Gastroesophageal sphincter (tissue), 4 donors: Measurements from ENCODE around the gene DYNC2I2. TPM values are rescaled to one million over a fixed set of nuclear protein-coding genes. Genes with fewer than 3 reads are reported as not detected.

Experiments used
- ATAC-seq: fragments of 150-250 bp; one replicate; pipeline ENCODE4 v1.9.1; 2016; ENCODE audit warnings: mild to moderate bottlenecking, moderate library complexity
- H3K27ac ChIP-seq, 4 donors: fragments of 200-600 bp; sonication (generic) in 3 of 4; 1 replicate in 3 of 4; 2 replicates in 1 of 4; pipeline ENCODE4 v1.5.1; 2016 to 2019
- H3K27me3 ChIP-seq: fragments of 200-600 bp; sonication (generic); one replicate; pipeline ENCODE4 v1.5.1; 2019
- H3K36me3 ChIP-seq, 2 donors: fragments of 200-600 bp; sonication (generic); one replicate each; pipeline ENCODE4 v1.5.1; 2019; ENCODE audit warnings: control low read depth in 1 of 2
- H3K4me1 ChIP-seq, 3 donors: fragments of 200-600 bp; sonication (generic); 1 replicate in 2 of 3; 2 replicates in 1 of 3; pipeline ENCODE4 v1.5.1; 2016 to 2019; ENCODE audit warnings: control low read depth in 2 of 3
- H3K4me3 ChIP-seq, 2 donors: fragments of 200-600 bp; sonication (generic); one replicate each; pipeline ENCODE4 v1.5.1; 2019; ENCODE audit warnings: mild to moderate bottlenecking in 1 of 2, moderate library complexity in 1 of 2
- H3K9me3 ChIP-seq, 3 donors: fragments of 200-600 bp; sonication (generic); one replicate each; pipeline ENCODE4 v1.5.1; 2017 to 2019; ENCODE audit warnings: control low read depth in 2 of 3
- EP300 ChIP-seq: sonication (generic); formaldehyde crosslinking; IDR thresholded peaks from one replicate; pipeline ENCODE4 v1.6.1; 2017; ENCODE audit warnings: antibody characterized with exemption, mild to moderate bottlenecking
- POLR2A ChIP-seq, 2 donors: fragments of 450-650 bp; IDR thresholded peaks; one replicate each; pipeline ENCODE4 v1.6.1; 2017; ENCODE audit warnings: antibody characterized with exemption in 2 of 2, mild to moderate bottlenecking in 2 of 2, moderate library complexity in 1 of 2
- POLR2AphosphoS5 ChIP-seq: sonication (generic); formaldehyde crosslinking; IDR thresholded peaks from one replicate; pipeline ENCODE4 v1.6.1; 2017; ENCODE audit warnings: antibody characterized with exemption
- WGBS, 2 donors: methylation state at CpG; one replicate each; pipeline ENCODE4 v1.1.5; 2018; ENCODE audit warnings: low coverage in 1 of 2; 5-methylcytosine and 5-hydroxymethylcytosine counted together
- total RNA-seq, 4 donors: library from RNA; depleted of rRNA; stranded (reverse); fragments of >200 nt; gene quantifications; one replicate each; pipeline ENCODE4 v1.1.0, GENCODE V29; 2016
- TF ChIP-seq, protein P1 (sequence below), 4 experiments: fragments of 200-600 bp in 2 of 4; fragments of 450-650 bp in 2 of 4; sonication (generic) in 1 of 4; IDR thresholded peaks; one replicate each; pipeline ENCODE4 v1.5.1; 2017 to 2019; ENCODE audit warnings: antibody characterized with exemption in 4 of 4, mild to moderate bottlenecking in 2 of 4, moderate library complexity in 2 of 4

The DYNC2I2 gene
- total RNA-seq, 4 donors from 2014 or later = 28.3 to 47.0 (median 37.7) TPM

DNA sequence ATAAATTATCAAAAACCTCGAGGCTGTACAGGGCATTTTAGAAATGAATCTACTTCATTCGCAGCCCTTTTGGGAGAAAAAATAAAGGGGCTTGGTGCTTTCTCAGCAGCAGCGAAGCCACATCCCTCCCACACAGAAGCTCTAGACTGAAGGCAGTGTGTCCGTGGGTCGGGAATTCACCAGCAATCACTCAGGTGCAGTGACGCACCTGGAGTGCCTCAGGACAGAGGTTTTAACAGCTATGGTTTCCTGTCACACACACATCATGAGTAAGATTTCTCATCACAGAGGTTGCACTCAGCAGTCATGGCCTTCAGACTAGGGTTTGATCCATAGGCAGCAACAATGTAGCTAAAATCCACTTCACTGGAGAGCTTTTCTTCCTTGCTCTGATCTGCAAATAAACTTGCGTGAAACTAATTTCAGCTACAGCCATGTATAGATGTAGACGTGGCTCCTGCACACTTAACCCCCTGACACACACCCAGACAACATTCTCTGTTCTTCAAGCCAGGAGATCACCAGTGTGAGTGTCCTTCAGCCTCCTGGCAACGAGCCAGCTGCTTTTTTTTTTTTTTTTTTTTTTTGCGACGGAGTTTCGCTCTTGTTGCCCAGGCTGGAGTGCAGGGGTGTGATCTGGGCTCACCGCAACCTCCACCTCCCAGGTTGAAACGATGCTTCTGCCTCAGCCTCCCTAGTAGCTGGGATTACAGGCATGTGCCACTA lies 34.8 kb downstream of the DYNC2I2 start:
- peaks cover 0 to 100% of the 10 kb centered on the region in 2 donors for H3K36me3 ChIP-seq
- 45 to 62% methylated on average over 9 to 11 of the region's 14 CpGs for WGBS, 2 donors
- no peak for ATAC-seq

GRCh38 chr9:128619779-128620178 lies 36.9 kb downstream of the DYNC2I2 start:
- Histone ChIP-seq H3K9me3 (no peaks in the 10 kb centered on the region), H3K27ac (no peak overlapping the region), H3K4me3 (no peak overlapping the region), H3K27me3 (no peaks in the 10 kb centered on the region), H3K4me1 (no peaks in the 10 kb centered on the region), H3K36me3 (peaks cover 0 to 100% of the 10 kb centered on the region in 2 donors)
- no peak for ATAC-seq
- WGBS, 2 donors = 83% methylated on average over 1 of the region's 5 CpGs; no CpG with 5 or more reads in 1 of the 2 donors
- TF ChIP-seq EP300 (no peak), POLR2AphosphoS5 (no peak)

More for the DNA sequence above, 34.8 kb downstream of the DYNC2I2 start:
- Histone ChIP-seq H3K27me3 (no peaks in the 10 kb centered on the region), H3K27ac (no peak overlapping the region), H3K4me3 (no peak overlapping the region), H3K9me3 (no peaks in the 10 kb centered on the region), H3K4me1 (no peaks in the 10 kb centered on the region)
- TF ChIP-seq POLR2AphosphoS5 (no peak), POLR2A (IDR thresholded peaks at IDR 0.05) (no peak), EP300 (no peak)
- TF ChIP-seq, protein P1, sequence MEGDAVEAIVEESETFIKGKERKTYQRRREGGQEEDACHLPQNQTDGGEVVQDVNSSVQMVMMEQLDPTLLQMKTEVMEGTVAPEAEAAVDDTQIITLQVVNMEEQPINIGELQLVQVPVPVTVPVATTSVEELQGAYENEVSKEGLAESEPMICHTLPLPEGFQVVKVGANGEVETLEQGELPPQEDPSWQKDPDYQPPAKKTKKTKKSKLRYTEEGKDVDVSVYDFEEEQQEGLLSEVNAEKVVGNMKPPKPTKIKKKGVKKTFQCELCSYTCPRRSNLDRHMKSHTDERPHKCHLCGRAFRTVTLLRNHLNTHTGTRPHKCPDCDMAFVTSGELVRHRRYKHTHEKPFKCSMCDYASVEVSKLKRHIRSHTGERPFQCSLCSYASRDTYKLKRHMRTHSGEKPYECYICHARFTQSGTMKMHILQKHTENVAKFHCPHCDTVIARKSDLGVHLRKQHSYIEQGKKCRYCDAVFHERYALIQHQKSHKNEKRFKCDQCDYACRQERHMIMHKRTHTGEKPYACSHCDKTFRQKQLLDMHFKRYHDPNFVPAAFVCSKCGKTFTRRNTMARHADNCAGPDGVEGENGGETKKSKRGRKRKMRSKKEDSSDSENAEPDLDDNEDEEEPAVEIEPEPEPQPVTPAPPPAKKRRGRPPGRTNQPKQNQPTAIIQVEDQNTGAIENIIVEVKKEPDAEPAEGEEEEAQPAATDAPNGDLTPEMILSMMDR (IDR thresholded peaks at IDR 0.05) = no peak

- Histone ChIP-seq H3K27me3 (no peaks in the 10 kb centered on the region), H3K36me3 (peaks cover 0 to 100% of the 10 kb centered on the region in 2 donors), H3K4me3 (no peak overlapping the region), H3K4me1 (no peaks in the 10 kb centered on the region), H3K27ac (no peak overlapping the region), H3K9me3 (no peaks in the 10 kb centered on the region)
- WGBS, 2 donors = 92 to 100% methylated on average over 1 of the region's 6 CpGs
- TF ChIP-seq POLR2A (IDR thresholded peaks at IDR 0.05) = no peak
- no peak for TF ChIP-seq EP300
- TF ChIP-seq, protein P1 (IDR thresholded peaks at IDR 0.05) = no peak
- no peak for TF ChIP-seq POLR2AphosphoS5
- no peak for ATAC-seq
Observed at GRCh38 chr9:128619127-128619526, 37.5 kb downstream of the DYNC2I2 start.

- H3K27me3 ChIP-seq = no peaks in the 10 kb centered on the region
- no peak overlapping the region for H3K27ac ChIP-seq
- TF ChIP-seq EP300 = no peak
- no peak for TF ChIP-seq POLR2AphosphoS5
- no peak for TF ChIP-seq POLR2A (IDR thresholded peaks at IDR 0.05)
- TF ChIP-seq, protein P1 (IDR thresholded peaks at IDR 0.05) = no peak
- H3K9me3 ChIP-seq = no peaks in the 10 kb centered on the region
- peaks cover 0 to 100% of the 10 kb centered on the region in 2 donors for H3K36me3 ChIP-seq
- no peaks in the 10 kb centered on the region for H3K4me1 ChIP-seq
- no peak overlapping the region for H3K4me3 ChIP-seq
- 100% methylated on average over 1 of the region's 8 CpGs; no CpG with 5 or more reads in 1 of the 2 donors for WGBS, 2 donors
- ATAC-seq = no peak
Observed at GRCh38 chr9:128617943-128618342, 38.7 kb downstream of the DYNC2I2 start.

DNA sequence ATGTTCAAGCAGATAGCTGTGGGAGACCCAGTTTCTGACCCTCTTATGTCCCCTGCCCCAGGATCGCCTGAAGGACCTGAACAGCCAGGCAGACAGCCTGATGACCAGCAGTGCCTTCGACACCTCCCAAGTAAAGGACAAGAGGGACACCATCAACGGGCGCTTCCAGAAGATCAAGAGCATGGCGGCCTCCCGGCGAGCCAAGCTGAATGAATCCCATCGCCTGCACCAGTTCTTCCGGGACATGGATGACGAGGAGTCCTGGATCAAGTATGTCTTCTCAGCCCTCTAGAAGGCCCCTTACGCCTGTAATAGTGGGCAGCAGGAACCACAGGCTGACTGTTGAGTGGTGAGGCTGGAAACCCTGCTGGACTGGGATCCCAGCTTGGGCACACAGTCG lies 41.1 kb downstream of the DYNC2I2 start:
- 100% methylated on average over 1 of the region's 12 CpGs; no CpG with 5 or more reads in 1 of the 2 donors for WGBS, 2 donors
- peaks cover 0 to 100% of the 10 kb centered on the region in 2 donors for H3K36me3 ChIP-seq
- TF ChIP-seq, protein P1 (IDR thresholded peaks at IDR 0.05) = no peak
- TF ChIP-seq EP300 (no peak), POLR2A (IDR thresholded peaks at IDR 0.05) (no peak), POLR2AphosphoS5 (no peak)

More for the DNA sequence above, 41.1 kb downstream of the DYNC2I2 start:
- no peak overlapping the region for H3K27ac ChIP-seq
- H3K4me1 ChIP-seq = no peaks in the 10 kb centered on the region
- no peak for ATAC-seq
- no peaks in the 10 kb centered on the region for H3K27me3 ChIP-seq
- no peaks in the 10 kb centered on the region for H3K9me3 ChIP-seq
- no peak overlapping the region for H3K4me3 ChIP-seq
